Natural killer cell (primary cell): Measurements from ENCODE around the gene INS. TPM values are rescaled to one million over a fixed set of nuclear protein-coding genes. Genes with fewer than 3 reads are reported as not detected.
A peak's percentile ranks its signal among the peaks of the same experiment; 100 is the strongest.

Experiments used
- ATAC-seq, 3 donors: fragments of 150-1000 bp in 2 of 3; fragments of 200-7000 bp in 1 of 3; cut with Tn5 transposase; 1 replicate in 1 of 3; 2 replicates in 2 of 3; pipeline ENCODE4 v1.10.0; 2021; ENCODE audit warnings: mild to moderate bottlenecking in 2 of 3, moderate library complexity in 2 of 3
- DNase-seq, 2 donors: peaks; one replicate each; pipeline versions ENCODE4 v3.0.0 to v3.0.0-alpha.2; 2013 to 2021; ENCODE audit warnings: mixed read lengths in 1 of 2
- H3K27ac ChIP-seq: one replicate; pipeline ENCODE4 v1.5.1; 2013; ENCODE audit warnings: mild to moderate bottlenecking, low read length
- H3K27me3 ChIP-seq: one replicate; pipeline ENCODE4 v1.6.1; 2013; ENCODE audit warnings: low read length; ENCODE audit not compliant: control insufficient read depth, insufficient read depth
- H3K36me3 ChIP-seq: one replicate; pipeline ENCODE4 v1.6.1; 2013; ENCODE audit warnings: low read length; ENCODE audit not compliant: control insufficient read depth, insufficient read depth
- H3K4me1 ChIP-seq: one replicate; pipeline ENCODE4 v1.6.1; 2013; ENCODE audit warnings: low read length; ENCODE audit not compliant: control insufficient read depth, insufficient read depth
- H3K4me3 ChIP-seq: one replicate; pipeline ENCODE4 v1.5.1; 2013; ENCODE audit warnings: low read length
- H3K9me3 ChIP-seq: one replicate; pipeline ENCODE4 v1.6.1; 2013; ENCODE audit warnings: low read length; ENCODE audit not compliant: control insufficient read depth, insufficient read depth
- H3K27ac Mint-ChIP-seq, 2 donors: one replicate each; pipeline ENCODE4 v1.8.0; 2022; ENCODE audit warnings: mild to moderate bottlenecking in 2 of 2, mixed read lengths in 2 of 2, moderate library complexity in 1 of 2
- H3K27me3 Mint-ChIP-seq, 2 donors: one replicate each; pipeline ENCODE4 v1.8.0; 2022; ENCODE audit warnings: low read depth in 2 of 2, mixed read lengths in 2 of 2
- H3K36me3 Mint-ChIP-seq: one replicate; pipeline ENCODE4 v1.8.0; 2022; ENCODE audit warnings: mixed read lengths
- H3K4me1 Mint-ChIP-seq, 2 donors: one replicate each; pipeline ENCODE4 v1.8.0; 2022; ENCODE audit warnings: mixed read lengths in 2 of 2
- H3K4me3 Mint-ChIP-seq: one replicate; pipeline ENCODE4 v1.8.0; 2022; ENCODE audit warnings: mild to moderate bottlenecking, moderate library complexity, mixed read lengths
- H3K9me3 Mint-ChIP-seq, 2 donors: one replicate each; pipeline ENCODE4 v1.8.0; 2022; ENCODE audit warnings: mixed read lengths in 2 of 2
- WGBS: methylation state at CpG from one replicate; pipeline ENCODE4 v1.1.7; 2013; ENCODE audit warnings: missing lambda C conversion rate; ENCODE audit not compliant: insufficient coverage; 5-methylcytosine and 5-hydroxymethylcytosine counted together
- intact Hi-C: fragments of 100-400 bp; cut with micrococcal nuclease; formaldehyde crosslinking; loops from one replicate; pipeline ENCODE4 v1.14.2; 2022
- total RNA-seq, 4 donors: library from RNA; stranded (reverse); fragments of 120-200 nt in 1 of 4; gene quantifications; one replicate each; pipeline versions ENCODE4 v1.2.3 to v1.2.4, GENCODE V29; 2013 to 2022
- TF ChIP-seq, protein P1 (sequence below): fragments of 200-600 bp; IDR thresholded peaks from one replicate; pipeline ENCODE4 v1.8.0; 2022; ENCODE audit warnings: antibody characterized with exemption

The INS gene
- total RNA-seq, 3 donors from 2014 or later (not counting 1 experiment from before 2014, with no cell fraction given) = not detected

DNA sequence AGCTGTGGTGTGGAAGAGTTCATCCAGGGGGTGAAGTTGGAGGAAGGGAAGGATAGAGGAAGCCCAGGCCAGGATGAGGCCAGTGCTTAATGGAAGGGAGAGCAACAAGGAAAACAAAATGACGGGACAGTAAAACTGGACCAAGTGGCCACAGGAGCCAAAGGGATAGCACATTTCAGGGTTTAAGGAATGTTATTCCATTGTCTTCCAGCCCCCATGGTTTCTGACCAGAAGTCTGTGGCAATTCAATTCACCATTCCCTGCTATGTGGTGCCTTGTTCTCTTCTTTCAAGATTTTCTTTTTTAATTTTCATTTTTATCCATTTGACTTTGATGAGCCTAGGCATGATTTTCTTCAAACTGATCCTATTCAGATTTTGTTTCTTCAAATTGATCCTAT is 44.3 kb downstream of the INS start:
- no peak for ATAC-seq
- H3K27me3 ChIP-seq = no peaks in the 10 kb centered on the region
- no peak for DNase-seq
- intact Hi-C loops = no loop called here
- H3K4me1 ChIP-seq = no peaks in the 10 kb centered on the region
- no peak overlapping the region for H3K27ac Mint-ChIP-seq
- no peaks in the 10 kb centered on the region for H3K9me3 Mint-ChIP-seq
- no peaks in the 10 kb centered on the region for H3K36me3 Mint-ChIP-seq
- 97% methylated on average over 1 of the region's 1 CpG for WGBS
- no peaks in the 10 kb centered on the region for H3K36me3 ChIP-seq
- peaks cover 14 to 19% of the 10 kb centered on the region in 2 donors for H3K27me3 Mint-ChIP-seq
- no peaks in the 10 kb centered on the region for H3K9me3 ChIP-seq
- no peak overlapping the region for H3K27ac ChIP-seq
- TF ChIP-seq, protein P1, sequence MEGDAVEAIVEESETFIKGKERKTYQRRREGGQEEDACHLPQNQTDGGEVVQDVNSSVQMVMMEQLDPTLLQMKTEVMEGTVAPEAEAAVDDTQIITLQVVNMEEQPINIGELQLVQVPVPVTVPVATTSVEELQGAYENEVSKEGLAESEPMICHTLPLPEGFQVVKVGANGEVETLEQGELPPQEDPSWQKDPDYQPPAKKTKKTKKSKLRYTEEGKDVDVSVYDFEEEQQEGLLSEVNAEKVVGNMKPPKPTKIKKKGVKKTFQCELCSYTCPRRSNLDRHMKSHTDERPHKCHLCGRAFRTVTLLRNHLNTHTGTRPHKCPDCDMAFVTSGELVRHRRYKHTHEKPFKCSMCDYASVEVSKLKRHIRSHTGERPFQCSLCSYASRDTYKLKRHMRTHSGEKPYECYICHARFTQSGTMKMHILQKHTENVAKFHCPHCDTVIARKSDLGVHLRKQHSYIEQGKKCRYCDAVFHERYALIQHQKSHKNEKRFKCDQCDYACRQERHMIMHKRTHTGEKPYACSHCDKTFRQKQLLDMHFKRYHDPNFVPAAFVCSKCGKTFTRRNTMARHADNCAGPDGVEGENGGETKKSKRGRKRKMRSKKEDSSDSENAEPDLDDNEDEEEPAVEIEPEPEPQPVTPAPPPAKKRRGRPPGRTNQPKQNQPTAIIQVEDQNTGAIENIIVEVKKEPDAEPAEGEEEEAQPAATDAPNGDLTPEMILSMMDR = no peak
- H3K4me3 ChIP-seq = no peak overlapping the region
- no peak overlapping the region for H3K4me3 Mint-ChIP-seq
- H3K4me1 Mint-ChIP-seq = no peaks in the 10 kb centered on the region

DNA sequence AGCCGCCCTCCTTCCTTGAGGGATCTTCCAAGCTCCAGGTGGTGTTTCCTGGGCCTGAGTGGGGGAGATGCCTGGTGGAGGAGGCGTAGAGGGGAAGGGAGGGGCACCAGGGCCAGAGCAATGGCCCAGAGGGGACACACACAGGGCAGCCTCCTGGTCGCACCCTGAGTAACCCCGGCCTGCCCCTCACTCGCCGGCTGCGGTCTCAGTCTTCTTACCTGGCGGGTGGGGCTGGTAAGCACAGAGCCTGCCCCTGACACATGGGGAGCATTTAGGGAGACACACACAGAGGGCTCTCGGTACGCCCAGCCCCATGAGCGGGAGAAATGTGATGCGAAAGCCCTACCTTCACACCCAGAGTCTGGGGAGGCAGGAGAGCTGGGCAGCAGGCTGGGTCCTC is 45.7 kb downstream of the INS start:
- Mint-ChIP-seq H3K4me3 (no peak overlapping the region), H3K27ac (no peak overlapping the region), H3K36me3 (no peaks in the 10 kb centered on the region), H3K4me1 (no peaks in the 10 kb centered on the region), H3K27me3 (peaks cover 14 to 21% of the 10 kb centered on the region in 2 donors), H3K9me3 (no peaks in the 10 kb centered on the region)
- no peak overlapping the region for H3K27ac ChIP-seq
- DNase-seq = no peak
- no peak overlapping the region for H3K4me3 ChIP-seq
- no peak for ATAC-seq
- intact Hi-C loops = no loop called here
- H3K9me3 ChIP-seq = no peaks in the 10 kb centered on the region
- TF ChIP-seq, protein P1 = no peak
- H3K27me3 ChIP-seq = no peaks in the 10 kb centered on the region
- H3K4me1 ChIP-seq = no peaks in the 10 kb centered on the region
- no peaks in the 10 kb centered on the region for H3K36me3 ChIP-seq
- 94% methylated on average over 12 of the region's 12 CpGs for WGBS

DNA sequence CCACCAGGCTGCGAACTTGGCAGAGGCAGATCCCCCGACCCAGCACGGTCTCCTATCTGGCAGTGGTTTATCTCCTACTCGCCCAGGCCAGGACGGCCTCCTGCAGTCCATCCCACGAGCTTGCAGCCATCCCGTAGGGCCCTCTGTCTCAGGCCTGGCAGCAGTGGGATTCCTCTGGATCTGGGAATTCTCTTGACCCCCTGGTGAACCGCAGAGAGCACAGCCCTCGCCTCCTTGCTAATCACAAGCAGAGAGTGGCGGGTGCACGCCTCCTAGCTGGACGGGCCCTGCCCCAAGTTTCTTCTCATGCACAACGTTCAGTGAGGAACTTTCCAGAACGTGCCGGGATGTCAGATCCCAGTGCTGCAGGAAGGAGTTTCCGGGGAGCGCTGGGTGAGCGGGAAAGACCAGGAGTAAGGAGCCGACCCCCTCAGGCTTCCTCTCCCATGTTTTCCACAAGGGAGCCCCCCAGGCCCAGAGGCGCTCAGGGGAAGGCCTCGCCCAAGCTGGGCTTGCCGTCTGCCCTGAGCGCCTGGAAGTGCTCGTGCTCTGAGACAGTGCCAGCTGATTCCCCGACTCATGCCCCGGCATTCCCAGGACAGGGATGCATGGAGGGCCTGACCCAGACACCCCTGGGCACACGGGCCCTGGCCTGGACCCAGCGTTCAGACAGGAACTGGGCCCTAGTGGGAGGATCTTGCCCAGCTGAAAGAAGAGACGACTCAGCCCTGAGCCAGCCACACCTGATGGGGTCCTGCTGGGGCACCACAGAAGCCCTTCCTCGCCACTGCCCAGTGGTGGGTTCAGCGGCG is 46.4 kb downstream of the INS start:
- intact Hi-C loops = no loop called here
- Histone ChIP-seq H3K36me3 (no peaks in the 10 kb centered on the region), H3K27me3 (no peaks in the 10 kb centered on the region), H3K27ac (no peak overlapping the region), H3K4me1 (no peaks in the 10 kb centered on the region), H3K4me3 (no peak overlapping the region), H3K9me3 (no peaks in the 10 kb centered on the region)
- TF ChIP-seq, protein P1 = no peak
- Mint-ChIP-seq H3K9me3 (no peaks in the 10 kb centered on the region), H3K4me1 (no peaks in the 10 kb centered on the region), H3K27ac (no peak overlapping the region), H3K4me3 (no peak overlapping the region), H3K36me3 (no peaks in the 10 kb centered on the region), H3K27me3 (peaks cover 13 to 28% of the 10 kb centered on the region in 2 donors)
- DNase-seq (no peak), ATAC-seq (peak in 1 of 3 donors; percentile 24)
- WGBS = 87% methylated on average over 32 of the region's 32 CpGs

DNA sequence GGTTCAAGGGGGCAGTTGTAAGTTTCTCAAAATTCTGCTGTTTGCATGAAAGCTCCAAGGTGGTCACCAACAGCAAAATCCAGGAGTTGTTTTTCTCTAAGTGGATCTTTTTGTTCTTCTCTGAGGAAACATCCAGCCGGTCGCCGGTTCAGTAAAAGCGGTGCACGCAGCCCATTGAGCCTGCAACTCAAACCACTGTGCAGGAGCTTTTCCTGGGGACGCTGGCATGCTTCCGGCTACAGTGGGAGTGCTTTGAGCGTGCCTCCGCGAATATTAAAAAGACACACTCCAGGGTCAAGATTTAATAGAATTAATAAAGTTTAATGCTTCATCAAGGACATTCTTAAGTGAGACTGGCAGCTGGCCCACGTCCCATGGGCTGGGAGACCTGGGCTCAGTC is 47.2 kb downstream of the INS start:
- Mint-ChIP-seq H3K4me1 (no peaks in the 10 kb centered on the region), H3K27ac (no peak overlapping the region), H3K27me3 (peaks cover 13 to 24% of the 10 kb centered on the region in 2 donors), H3K36me3 (no peaks in the 10 kb centered on the region), H3K4me3 (no peak overlapping the region), H3K9me3 (no peaks in the 10 kb centered on the region)
- TF ChIP-seq, protein P1 = no peak
- H3K27ac ChIP-seq = no peak overlapping the region
- intact Hi-C loops = no loop called here
- DNase-seq (no peak), ATAC-seq (no peak)
- H3K4me3 ChIP-seq = no peak overlapping the region
- H3K27me3 ChIP-seq = no peaks in the 10 kb centered on the region
- no peaks in the 10 kb centered on the region for H3K36me3 ChIP-seq
- no peaks in the 10 kb centered on the region for H3K4me1 ChIP-seq
- no peaks in the 10 kb centered on the region for H3K9me3 ChIP-seq
- WGBS = 94% methylated on average over 11 of the region's 11 CpGs
